IPS-NIHi11 (cell line): Measurements from ENCODE around the gene SIDT2.

Experiments used
- DNase-seq: peaks from one replicate; pipeline ENCODE4 v3.0.0; 2012; ENCODE audit warnings: mixed read lengths, low spot score

SIDT2 gene

DNA sequence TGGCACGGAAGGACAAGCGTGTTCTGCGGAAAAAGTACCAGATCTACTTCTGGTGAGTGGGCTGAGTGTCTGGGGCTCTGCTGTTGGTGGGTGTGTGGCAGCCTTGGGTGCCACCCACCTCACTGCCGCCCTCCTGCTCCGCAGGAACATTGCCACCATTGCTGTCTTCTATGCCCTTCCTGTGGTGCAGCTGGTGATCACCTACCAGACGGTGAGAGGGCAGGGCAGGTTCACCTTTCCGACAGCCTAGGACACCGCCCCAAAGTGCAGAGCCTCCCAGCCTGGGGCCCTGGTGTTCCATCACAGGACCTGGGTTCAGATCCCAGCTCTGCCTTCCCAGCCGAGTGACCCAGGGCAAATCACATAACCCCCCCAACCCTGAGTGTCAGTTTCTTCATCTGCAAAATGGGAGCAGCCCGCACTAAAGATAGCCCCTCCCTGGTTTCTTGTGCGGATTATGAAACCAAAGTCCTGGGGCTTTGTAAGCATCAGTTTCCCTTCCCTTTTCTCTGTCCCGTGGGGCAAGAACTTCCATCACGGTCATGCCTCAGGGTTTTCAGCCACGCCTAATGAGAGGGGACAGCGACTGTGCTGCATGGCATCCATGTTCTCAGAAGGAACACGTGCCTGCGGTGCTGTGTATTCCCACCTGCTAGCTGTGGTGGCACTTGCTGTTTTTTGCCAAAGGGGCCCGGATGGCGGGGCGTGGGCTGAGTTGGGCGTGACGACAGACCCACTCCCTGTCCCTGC is 10.8 kb downstream of the SIDT2 start:
- no peak for DNase-seq

- no peak for DNase-seq
Observed at GRCh38 chr11:117189941-117190544, 11.5 kb downstream of the SIDT2 start.

- no peak for DNase-seq
Observed at GRCh38 chr11:117191680-117192400, 13.3 kb downstream of the SIDT2 start.

DNA sequence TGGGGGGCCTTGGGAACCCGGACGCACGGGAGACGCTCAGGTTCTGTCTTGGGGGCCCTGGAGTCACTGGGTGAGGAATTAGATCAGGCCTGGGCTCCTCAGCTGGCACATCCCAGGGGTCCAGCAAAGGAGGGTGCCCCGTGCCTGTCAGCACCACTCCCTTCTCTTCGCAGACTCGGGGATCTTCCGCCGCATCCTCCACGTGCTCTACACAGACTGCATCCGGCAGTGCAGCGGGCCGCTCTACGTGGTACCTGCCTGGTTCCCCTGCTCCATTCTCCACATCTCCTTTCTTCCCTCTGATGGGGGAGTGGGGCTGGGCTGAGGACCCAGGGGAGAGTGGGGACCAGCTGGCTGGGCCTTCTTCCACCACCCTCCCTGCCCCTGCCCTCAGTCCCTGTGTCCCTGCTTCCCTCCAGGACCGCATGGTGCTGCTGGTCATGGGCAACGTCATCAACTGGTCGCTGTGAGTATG is 13.9 kb downstream of the SIDT2 start:
- DNase-seq = no peak

DNA sequence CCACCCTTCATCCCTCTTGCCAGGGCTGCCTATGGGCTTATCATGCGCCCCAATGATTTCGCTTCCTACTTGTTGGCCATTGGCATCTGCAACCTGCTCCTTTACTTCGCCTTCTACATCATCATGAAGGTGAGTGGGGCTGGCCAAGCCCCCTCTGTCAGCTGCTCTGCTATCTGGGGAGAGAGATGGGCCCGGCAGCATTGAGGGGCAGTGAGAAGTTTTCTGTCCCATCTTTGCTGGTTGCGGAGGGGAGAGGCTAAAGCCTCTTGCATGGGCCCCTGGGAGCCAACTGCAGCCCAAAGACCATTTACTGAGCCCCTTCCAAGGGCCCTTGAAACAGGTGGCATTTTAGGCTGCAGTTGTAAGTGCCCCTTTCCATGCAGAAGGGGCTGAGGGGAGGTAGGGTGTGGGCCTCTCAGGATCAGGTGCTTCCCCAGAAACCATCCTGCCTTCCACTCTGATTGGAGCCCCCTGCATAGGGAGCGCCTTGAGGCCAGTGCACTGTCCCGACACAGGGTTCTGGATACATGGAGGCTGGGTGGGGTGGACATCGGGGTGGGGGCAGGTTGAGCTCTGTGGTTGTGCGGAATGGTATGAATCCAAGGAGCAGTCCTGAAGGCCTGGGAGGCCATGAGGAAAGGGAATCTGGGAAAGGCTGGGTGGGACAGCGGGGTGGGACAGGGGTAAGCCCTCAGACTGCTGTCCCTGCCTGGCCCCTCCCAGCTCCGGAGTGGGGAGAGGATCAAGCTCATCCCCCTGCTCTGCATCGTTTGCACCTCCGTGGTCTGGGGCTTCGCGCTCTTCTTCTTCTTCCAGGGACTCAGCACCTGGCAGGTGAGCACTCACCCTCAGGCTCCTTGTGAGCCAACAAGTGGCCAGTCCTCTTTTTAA is 14.8 kb downstream of the SIDT2 start:
- no peak for DNase-seq

DNA sequence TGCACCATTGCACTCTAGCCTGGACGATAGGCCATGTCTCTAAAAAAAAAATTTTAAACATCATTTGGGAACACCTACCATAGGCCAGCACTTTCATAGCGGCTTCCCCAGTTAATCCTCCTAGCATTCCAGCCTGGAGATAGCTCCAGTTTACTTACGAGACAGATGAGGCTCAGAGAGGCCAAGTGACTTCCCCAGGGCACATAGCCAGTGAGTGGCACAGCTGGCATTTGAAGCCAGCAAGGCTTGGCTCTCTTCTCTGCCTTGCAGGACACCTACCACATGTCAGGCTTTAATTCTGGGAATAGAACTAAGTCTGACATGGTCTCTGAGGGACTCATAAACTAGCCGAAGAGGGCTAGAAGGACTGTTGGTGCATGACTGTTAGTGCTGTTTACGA is 15.7 kb downstream of the SIDT2 start:
- DNase-seq = no peak

DNA sequence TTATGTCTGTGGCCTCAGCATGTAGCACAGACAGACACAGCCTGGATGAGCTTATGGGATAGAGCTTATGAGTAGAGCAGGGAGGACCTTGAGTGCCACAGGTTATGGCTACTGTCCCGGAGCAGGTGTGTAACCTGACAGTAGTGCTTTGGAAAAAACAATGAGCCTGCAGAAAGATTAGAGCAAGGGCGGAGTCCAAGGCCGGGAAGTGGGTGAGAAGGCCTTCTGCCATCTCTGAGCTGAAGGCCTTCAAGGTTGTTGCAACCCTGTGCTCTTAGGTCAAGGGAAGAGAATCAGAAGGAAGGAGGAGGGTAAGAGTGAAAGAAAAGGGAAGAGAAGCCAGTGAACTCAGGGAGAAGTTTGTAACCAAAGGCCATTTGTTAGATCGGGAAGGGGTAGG is 16.7 kb downstream of the SIDT2 start:
- no peak for DNase-seq

GRCh38 chr11:117195761-117196160 is 17.2 kb downstream of the SIDT2 start:
- no peak for DNase-seq

DNA sequence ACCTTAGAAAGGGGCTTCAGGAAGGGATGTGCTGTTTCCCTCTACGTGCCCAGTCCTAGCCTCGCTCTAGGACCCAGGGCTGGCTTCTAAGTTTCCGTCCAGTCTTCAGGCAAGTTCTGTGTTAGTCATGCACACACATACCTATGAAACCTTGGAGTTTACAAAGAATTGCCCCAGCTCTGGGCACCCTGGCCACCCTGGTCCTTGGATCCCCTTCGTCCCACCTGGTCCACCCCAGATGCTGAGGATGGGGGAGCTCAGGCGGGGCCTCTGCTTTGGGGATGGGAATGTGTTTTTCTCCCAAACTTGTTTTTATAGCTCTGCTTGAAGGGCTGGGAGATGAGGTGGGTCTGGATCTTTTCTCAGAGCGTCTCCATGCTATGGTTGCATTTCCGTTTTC is 18.5 kb downstream of the SIDT2 start:
- DNase-seq = no peak

GRCh38 chr11:117197516-117198456 is 19.2 kb downstream of the SIDT2 start:
- DNase-seq = peak; percentile 83

GRCh38 chr11:117198613-117199012 is 20.1 kb downstream of the SIDT2 start:
- no peak for DNase-seq

GRCh38 chr11:117199053-117199915 is 20.7 kb downstream of the SIDT2 start, which contains the start of gene TAGLN:
Gene TAGLN (plus strand): TSS chr11:117199370. CDS start chr11:117203014, 3,644 bp downstream.
- DNase-seq = peak; percentile 89

DNA sequence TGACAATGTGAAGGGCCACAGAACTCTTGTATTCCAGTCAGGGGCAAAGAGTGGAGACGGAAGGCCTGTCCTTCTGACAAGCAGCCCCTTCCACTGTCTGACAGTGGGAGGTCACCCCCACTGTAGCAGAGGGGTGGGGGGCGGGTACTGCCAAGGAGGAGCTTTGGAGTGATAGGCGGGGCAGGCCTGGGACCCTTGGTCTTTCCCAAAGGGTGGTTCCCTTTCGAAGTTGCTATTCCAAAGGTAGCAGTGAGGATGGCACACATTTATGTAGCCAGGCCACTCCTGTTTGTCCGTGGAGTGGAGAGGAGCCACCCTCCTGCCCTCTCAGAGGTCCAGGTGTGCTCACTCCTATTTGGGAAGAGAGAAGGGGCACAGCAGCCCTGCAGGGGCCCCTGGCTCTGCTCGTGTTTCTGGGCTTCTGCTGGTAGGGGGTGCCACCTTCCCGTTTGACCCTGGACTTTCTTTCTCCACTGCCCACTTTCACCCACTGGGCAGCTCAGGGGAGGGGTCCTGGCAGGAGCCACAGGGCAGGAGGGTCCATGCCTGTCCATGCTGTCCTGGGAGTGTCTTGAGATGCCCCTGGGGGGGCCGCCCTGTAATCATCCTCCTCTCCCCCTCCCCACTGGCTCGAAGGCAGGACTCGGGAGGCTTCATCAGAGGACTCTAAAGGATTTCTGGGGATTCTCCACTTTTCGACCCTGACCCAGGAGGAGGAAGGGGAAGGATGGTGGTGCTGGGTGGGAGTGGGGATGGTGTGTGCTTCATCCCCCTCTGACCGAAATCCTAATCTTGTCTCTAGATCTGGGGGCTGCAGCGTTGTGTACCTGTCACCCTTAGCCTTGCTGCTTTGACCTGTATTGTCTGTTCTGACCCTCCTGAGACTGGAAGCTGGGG is 21.6 kb downstream of the SIDT2 start:
- no peak for DNase-seq

DNA sequence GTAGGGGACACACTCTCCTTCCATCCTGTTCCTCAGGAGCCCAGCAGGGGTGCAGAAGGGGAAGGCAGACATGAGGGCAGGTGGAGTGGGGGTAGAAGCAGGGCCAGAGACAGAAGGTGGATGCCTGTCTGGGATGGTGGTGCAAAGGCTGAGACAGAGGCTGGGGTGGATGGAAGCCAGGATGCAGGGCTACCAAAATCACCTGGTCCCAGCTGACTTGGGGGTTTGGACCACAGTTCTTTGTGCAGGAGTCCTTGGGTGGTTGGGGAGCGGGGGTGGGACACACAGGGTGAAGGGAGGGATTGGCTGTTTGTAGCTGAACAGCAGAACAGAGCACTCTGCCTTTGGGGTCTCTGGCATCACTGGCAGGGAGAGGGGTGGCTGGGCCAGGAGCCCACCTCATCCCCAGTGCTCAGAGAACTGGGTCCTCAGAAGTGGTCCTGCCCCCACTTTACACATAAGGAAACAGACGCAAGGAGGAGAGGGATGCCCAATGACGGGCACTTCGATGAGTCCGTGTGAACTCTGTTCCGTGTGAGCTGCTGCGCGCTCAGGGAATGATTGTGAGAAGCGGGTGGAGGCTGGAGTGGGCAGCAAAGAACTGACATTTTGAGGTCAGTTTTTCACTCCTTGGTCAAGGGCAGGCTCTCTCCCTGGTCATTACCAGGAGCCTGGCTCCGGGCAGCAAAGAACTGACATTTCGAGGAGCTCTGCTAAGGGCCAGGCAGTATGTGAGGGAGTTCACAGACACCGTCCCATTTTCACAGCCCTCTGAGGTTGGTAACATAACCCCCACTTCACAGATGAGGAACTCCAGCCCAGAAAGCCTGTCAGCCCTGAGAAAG is 22.5 kb downstream of the SIDT2 start:
- no peak for DNase-seq

GRCh38 chr11:117201658-117202305 is 23.2 kb downstream of the SIDT2 start:
- no peak for DNase-seq

GRCh38 chr11:117202386-117203068 is 24.0 kb downstream of the SIDT2 start:
- no peak for DNase-seq

- DNase-seq = no peak
Observed at GRCh38 chr11:117203069-117203407, 24.5 kb downstream of the SIDT2 start.
